ENCODE results near the gene TACR1. TPM values are rescaled to one million over a fixed set of nuclear protein-coding genes. Genes with fewer than 3 reads are reported as not detected.
"Not testable (repeated sequence)": the region's sequence is repeated elsewhere in the genome, so short reads cannot be mapped to it uniquely, and the experiment has no call there.

Gene TACR1
- total RNA-seq (2022) (not detected in 2 replicates), Bru-seq, nascent RNA (percentile 0 among the genes with signal in this experiment), BruChase-seq, experiment 1, labeled RNA remaining after a 6-hour chase (percentile 0 among the genes with signal in this experiment), BruChase-seq, experiment 2, labeled RNA remaining after a 2-hour chase (not detected)
- long read RNA-seq: 0 reads

DNA sequence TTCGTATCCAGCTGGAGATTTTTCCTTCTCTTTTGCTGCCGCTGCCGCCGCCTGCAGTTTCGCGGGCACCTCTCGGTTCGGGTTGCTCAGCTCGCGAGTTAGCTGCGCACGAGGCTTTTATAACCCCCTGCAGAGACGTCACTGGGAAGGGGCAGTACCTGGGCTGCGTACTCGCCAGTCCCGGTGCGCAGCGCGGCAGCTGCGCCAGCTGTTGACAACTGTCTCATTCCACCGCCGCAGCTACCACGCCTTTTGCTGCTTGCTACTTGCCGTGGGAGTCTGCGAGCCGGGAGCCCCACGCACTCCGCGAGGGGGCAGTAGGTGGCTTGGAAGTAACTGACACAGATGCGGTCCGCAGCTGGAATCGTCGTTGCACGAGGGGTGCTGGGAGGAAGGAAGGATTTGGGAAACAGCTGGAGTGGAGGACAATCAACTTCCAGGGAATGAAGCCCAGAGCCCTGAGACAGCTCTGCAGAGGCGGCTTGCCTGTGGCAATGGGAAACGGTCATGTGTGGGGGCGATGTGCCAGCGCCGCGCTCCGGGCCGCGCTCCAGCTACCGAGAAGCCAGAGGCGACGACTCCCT is at the start of gene TACR1:
TACR1 (minus strand) TSS at position 93 of the 584 bp plus-strand sequence. CDS start 586 bp downstream, outside the sequence.
- CTCF ChIA-PET: interaction anchor here (0.6 to 1.6 kb wide), 2 partner anchors 192 to 222 kb away, joined by 3 to 4 read pairs; no protein-coding TSS in a partner anchor
- peak; percentile 61 for DNase-seq
- Mint-ChIP-seq H3K4me3 (ENCODE audit: low read depth, unreplicated experiment) (peak within 1 kb of the TSS; percentile 70), H3K27me3 (ENCODE audit: unreplicated experiment) (peaks cover 88% of the 10 kb centered on the region), H3K27ac (ENCODE audit: unreplicated experiment) (no peak within 1 kb of the TSS), H3K36me3 (ENCODE audit: insufficient read depth, unreplicated experiment) (no peaks in the 10 kb centered on the region), H3K9me3 (ENCODE audit: low read depth, unreplicated experiment) (no peaks in the 10 kb centered on the region), H3K4me1 (ENCODE audit: low read depth, unreplicated experiment) (peaks cover 8% of the 10 kb centered on the region)
- peak; percentile 39 for TF ChIP-seq CTCF (IDR thresholded peaks at IDR 0.05; ENCODE audit: unreplicated experiment)
- no TSS peak for BruUV-seq (replicated peaks)
- intact Hi-C loops (cut with micrococcal nuclease; ENCODE audit: unreplicated experiment): loop anchor here (1.0 kb wide), 1 partner anchor 205 kb away; no protein-coding TSS in a partner anchor

- H3K4me1 Mint-ChIP-seq (ENCODE audit: low read depth, unreplicated experiment); CTCF ChIA-PET; H3K27ac Mint-ChIP-seq (ENCODE audit: unreplicated experiment); H3K36me3 Mint-ChIP-seq (ENCODE audit: insufficient read depth, unreplicated experiment); BruUV-seq (replicated peaks); DNase-seq; H3K4me3 Mint-ChIP-seq (ENCODE audit: low read depth, unreplicated experiment); H3K27me3 Mint-ChIP-seq (ENCODE audit: unreplicated experiment); intact Hi-C loops (cut with micrococcal nuclease; ENCODE audit: unreplicated experiment); H3K9me3 Mint-ChIP-seq (ENCODE audit: low read depth, unreplicated experiment): not testable (repeated sequence)
These were observed 49.3 kb upstream of the TACR1 start for GRCh38 chr2:75248581-75248980.

DNA sequence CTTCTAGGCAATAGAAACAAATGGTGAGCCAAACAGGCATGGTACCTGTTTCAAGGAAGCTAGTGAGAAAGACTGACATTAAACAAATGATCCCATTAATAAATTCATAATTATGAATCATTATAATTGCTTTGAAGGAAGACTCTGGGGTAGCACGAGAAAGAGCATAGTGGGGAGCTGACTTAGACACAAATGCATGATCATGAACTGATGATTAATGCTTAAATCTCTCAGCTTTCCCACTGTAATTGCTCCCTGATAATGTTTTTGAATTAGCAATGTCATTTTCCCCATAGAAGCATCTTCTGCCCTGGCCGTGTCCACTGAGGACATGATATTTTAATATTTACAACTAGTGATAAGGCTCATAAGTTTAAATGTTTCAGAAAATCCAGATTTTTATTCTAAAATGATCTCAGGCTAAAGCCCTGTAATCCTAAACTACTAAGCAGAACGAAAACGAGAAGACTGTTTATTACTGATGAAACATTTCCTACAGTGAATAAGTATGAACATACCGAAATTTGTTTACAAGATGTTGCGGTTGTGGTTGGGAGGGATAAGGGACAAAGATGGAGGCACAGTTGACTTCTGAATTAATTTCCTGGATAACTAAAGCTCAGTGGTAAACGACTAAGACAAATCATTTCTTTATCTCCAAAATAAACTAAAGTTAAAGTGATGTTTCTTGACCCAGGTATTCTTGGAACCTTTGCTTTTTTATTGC is 47.3 kb upstream of the TACR1 start:
- intact Hi-C loops (cut with micrococcal nuclease; ENCODE audit: unreplicated experiment): no loop called here
- H3K27me3 Mint-ChIP-seq (ENCODE audit: unreplicated experiment): no peaks in the 10 kb centered on the region
- peaks cover 3% of the 10 kb centered on the region for H3K9me3 Mint-ChIP-seq (ENCODE audit: low read depth, unreplicated experiment)
- no peak for TF ChIP-seq CTCF (IDR thresholded peaks at IDR 0.05; ENCODE audit: unreplicated experiment)
- no peaks in the 10 kb centered on the region for H3K36me3 Mint-ChIP-seq (ENCODE audit: insufficient read depth, unreplicated experiment)
- BruUV-seq (replicated peaks): no TSS peak
- CTCF ChIA-PET: no interaction called here
- no peaks in the 10 kb centered on the region for H3K4me1 Mint-ChIP-seq (ENCODE audit: low read depth, unreplicated experiment)
- no peak overlapping the region for H3K27ac Mint-ChIP-seq (ENCODE audit: unreplicated experiment)
- H3K4me3 Mint-ChIP-seq (ENCODE audit: low read depth, unreplicated experiment): no peak overlapping the region
- DNase-seq: no peak

DNA sequence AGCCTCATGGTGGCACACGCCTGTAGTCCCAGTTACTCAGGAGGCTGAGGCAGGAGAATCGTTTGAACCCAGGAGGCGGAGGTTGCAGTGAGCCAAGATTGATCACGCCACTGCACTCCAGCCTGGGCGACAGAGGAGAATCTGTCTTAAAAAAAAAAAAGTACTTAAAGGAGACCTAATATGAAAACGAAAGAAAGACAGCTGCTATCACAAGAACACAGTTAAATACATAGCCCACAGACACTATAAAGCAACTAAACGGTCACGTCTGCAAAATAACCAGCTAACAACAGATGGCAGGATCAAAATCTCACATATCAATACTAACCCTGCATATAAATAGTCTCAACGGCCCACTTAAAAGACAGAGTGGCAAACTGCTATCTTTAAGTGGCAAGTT is 43.9 kb upstream of the TACR1 start:
- no peak for DNase-seq
- no TSS peak for BruUV-seq (replicated peaks)
- H3K36me3 Mint-ChIP-seq (ENCODE audit: insufficient read depth, unreplicated experiment): no peaks in the 10 kb centered on the region
- H3K27me3 Mint-ChIP-seq (ENCODE audit: unreplicated experiment): no peaks in the 10 kb centered on the region
- H3K27ac Mint-ChIP-seq (ENCODE audit: unreplicated experiment): no peak overlapping the region
- H3K4me3 Mint-ChIP-seq (ENCODE audit: low read depth, unreplicated experiment): no peak overlapping the region
- intact Hi-C loops (cut with micrococcal nuclease; ENCODE audit: unreplicated experiment): no loop called here
- TF ChIP-seq CTCF (IDR thresholded peaks at IDR 0.05; ENCODE audit: unreplicated experiment): no peak
- peaks cover 3% of the 10 kb centered on the region for H3K9me3 Mint-ChIP-seq (ENCODE audit: low read depth, unreplicated experiment)
- CTCF ChIA-PET: no interaction called here
- peaks cover 8% of the 10 kb centered on the region for H3K4me1 Mint-ChIP-seq (ENCODE audit: low read depth, unreplicated experiment)
